Panc1 (cell line): Measurements from ENCODE around the gene NSG2. TPM values are rescaled to one million over a fixed set of nuclear protein-coding genes. Genes with fewer than 3 reads are reported as not detected.

Source experiments
- ATAC-seq: fragments of 200-7000 bp; cut with Tn5 transposase; 2 replicates; pipeline ENCODE4 v1.9.1; 2020; ENCODE audit warnings: mild to moderate bottlenecking, moderate library complexity
- Bru-seq: library from RNA; stranded (reverse); fragments of 400-500 nt; gene quantifications from one replicate; lab custom pipeline; 2021; lab: Mats Ljungman, UMichigan
- BruChase-seq, 2 experiments: library from RNA; stranded (reverse); fragments of 400-500 nt; gene quantifications; one replicate each; lab custom pipeline; 2021; lab: Mats Ljungman, UMichigan
- BruUV-seq: library from RNA; stranded (reverse); fragments of 400-500 nt; replicated peaks from 2 replicates; lab custom pipeline; 2021; lab: Mats Ljungman, UMichigan
- CTCF ChIA-PET: fragments of 300-600 bp; sonication (Branson Sonifier 250); formaldehyde crosslinking; loops from one replicate; lab custom pipeline; 2022; ENCODE audit warnings: antibody characterized with exemption; lab: Charles Lee
- POLR2A ChIA-PET: fragments of 300-600 bp; sonication (Branson Sonifier 250); formaldehyde crosslinking; loops from one replicate; lab custom pipeline; 2022; ENCODE audit warnings: antibody characterized with exemption; lab: Charles Lee
- DNase-seq: peaks from one replicate; pipeline ENCODE4 v3.0.0-alpha.2; 2010; ENCODE audit warnings: low read depth, low spot score
- H3K27ac ChIP-seq: 2 replicates; pipeline ENCODE4 v1.5.1; 2011; ENCODE audit warnings: mild to moderate bottlenecking, low read length, inconsistent platforms
- H3K27me3 ChIP-seq: fragments of 200-500 bp; sonication (Bioruptor generic); 2 replicates; pipeline ENCODE4 v1.6.0; 2014; ENCODE audit warnings: low read length, inconsistent platforms; ENCODE audit not compliant: control insufficient read depth, insufficient read depth
- H3K36me3 ChIP-seq: fragments of 200-500 bp; sonication (Bioruptor generic); 2 replicates; pipeline ENCODE4 v1.5.1; 2014; ENCODE audit warnings: inconsistent platforms, mild to moderate bottlenecking, low read length, moderate library complexity; ENCODE audit not compliant: control insufficient read depth, insufficient read depth
- H3K4me1 ChIP-seq: 2 replicates; pipeline ENCODE4 v1.5.1; 2011; ENCODE audit warnings: inconsistent platforms, mild to moderate bottlenecking, low read length, moderate library complexity; ENCODE audit not compliant: control insufficient read depth, insufficient read depth
- H3K4me3 ChIP-seq, 2 experiments: 2 replicates each; pipeline ENCODE4 v1.5.1; 2011 to 2012; ENCODE audit warnings: low read depth in 2 of 2, low read length in 2 of 2, mild to moderate bottlenecking in 2 of 2, inconsistent platforms in 1 of 2, moderate library complexity in 1 of 2
- H3K9me3 ChIP-seq: fragments of 200-500 bp; sonication (Bioruptor generic); 2 replicates; pipeline ENCODE4 v1.5.1; 2014; ENCODE audit warnings: low read depth, mild to moderate bottlenecking, inconsistent platforms, low read length, moderate library complexity; ENCODE audit not compliant: control insufficient read depth, insufficient read depth
- POLR2AphosphoS5 ChIP-seq: IDR thresholded peaks from 2 replicates; pipeline ENCODE4 v1.6.1; 2012; ENCODE audit warnings: mild to moderate bottlenecking, low read depth, low read length, moderate library complexity
- SIN3A ChIP-seq: IDR thresholded peaks from 2 replicates; pipeline ENCODE4 v1.6.1; 2012; ENCODE audit warnings: low read depth, mild to moderate bottlenecking, low read length, moderate library complexity, borderline replicate concordance; ENCODE audit not compliant: insufficient read depth
- TCF7L2 ChIP-seq: IDR thresholded peaks from 2 replicates; pipeline ENCODE4 v1.6.1; 2011; ENCODE audit warnings: mild to moderate bottlenecking, low read depth, low read length, inconsistent platforms
- in situ Hi-C: cut with HindIII; loops from 2 replicates; pipeline ENCODE4 v1.10.0; 2016; ENCODE audit warnings: low sequenced_read_pairs, low pct_unique_long_range_greater_than_20kb
- intact Hi-C: fragments of 100-400 bp; cut with micrococcal nuclease; formaldehyde crosslinking; loops from one replicate; pipeline ENCODE4 v1.10.0; 2022; ENCODE audit not compliant: unreplicated experiment
- long read RNA-seq: library from polyadenylated mRNA; unstranded; transcript quantifications from one replicate; pipeline ENCODE4 v2.0.0, GENCODE V29; 2021; ENCODE audit not compliant: unreplicated experiment
- polyA plus RNA-seq: library from polyadenylated mRNA; unstranded; fragments of >200 nt; gene quantifications from one replicate; pipeline ENCODE4 v1.2.1, GENCODE V29; 2012; ENCODE audit warnings: missing spikeins; ENCODE audit not compliant: insufficient read length
- total RNA-seq: library from RNA; stranded (reverse); gene quantifications from one replicate; pipeline ENCODE4 v1.2.1, GENCODE V29; 2021; ENCODE audit not compliant: unreplicated experiment
- TF ChIP-seq, protein P1 (sequence below): fragments of 450-650 bp; IDR thresholded peaks from 2 replicates; pipeline ENCODE4 v1.5.1; 2017; ENCODE audit warnings: mild to moderate bottlenecking
- TF ChIP-seq, protein P2 (sequence below), 2 experiments: IDR thresholded peaks; 2 replicates each; pipeline ENCODE4 v1.6.1; 2011 to 2012; ENCODE audit warnings: low read depth in 2 of 2, control low read depth in 1 of 2, low read length in 1 of 2, mild to moderate bottlenecking in 1 of 2, moderate library complexity in 1 of 2; ENCODE audit not compliant: insufficient read depth in 1 of 2

NSG2 gene
- total RNA-seq (not detected), Bru-seq, nascent RNA (percentile 7 among the genes with signal in this experiment), BruChase-seq, experiment 1, labeled RNA remaining after a 2-hour chase (percentile 9 among the genes with signal in this experiment), BruChase-seq, experiment 2, labeled RNA remaining after a 6-hour chase (percentile 12 among the genes with signal in this experiment)
- polyA plus RNA-seq, result not detected
- long read RNA-seq, result 0 reads

DNA sequence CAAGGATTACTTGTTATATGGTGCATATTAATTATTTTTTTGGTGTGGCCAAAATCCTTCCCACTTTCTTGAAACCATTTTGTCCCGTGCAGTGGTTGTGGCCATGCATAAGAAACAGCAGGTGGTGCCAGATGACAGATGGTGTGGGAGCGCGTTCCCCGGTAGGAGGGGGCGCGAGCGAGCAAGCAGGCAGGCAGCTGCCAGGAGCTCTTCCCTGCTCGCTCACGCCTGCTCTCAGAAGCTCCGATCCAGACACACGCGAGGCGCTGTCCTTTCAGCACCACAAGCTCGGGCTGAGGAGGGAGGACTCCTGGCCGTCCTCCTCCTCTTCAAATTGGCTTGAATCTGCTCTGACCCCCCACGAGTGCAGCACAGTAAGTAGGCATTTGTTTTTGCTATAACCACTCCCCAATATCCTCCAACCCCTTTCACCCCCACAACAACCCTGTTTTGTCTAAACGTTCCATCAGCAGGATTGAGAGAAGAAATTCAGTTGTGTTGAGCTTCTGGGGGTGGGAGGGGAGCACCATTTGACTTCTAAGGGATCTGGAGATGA lies at the start of gene NSG2:
Gene NSG2 (plus strand): TSS at position 237 of the 556 bp plus-strand sequence. CDS start 1,050 bp downstream, outside the sequence.
- intact Hi-C loops (loop anchor here (2.0 kb wide), 1 partner anchor 267 kb away; no protein-coding TSS in a partner anchor), in situ Hi-C loops (no loop called here)
- H3K27ac ChIP-seq, result no peak within 1 kb of the TSS
- peak; percentile 38 for DNase-seq
- no peaks in the 10 kb centered on the region for H3K4me1 ChIP-seq
- H3K36me3 ChIP-seq, result no peaks in the 10 kb centered on the region
- ATAC-seq, result peak; percentile 100
- CTCF ChIA-PET, result interaction anchor here (0.7 to 1.1 kb wide), 5 partner anchors 9 to 271 kb away, joined by 3 to 21 read pairs (median 4); no protein-coding TSS in a partner anchor
- no TSS peak for BruUV-seq
- H3K4me3 ChIP-seq, result no peak within 1 kb of the TSS; a peak in 1 of 4 replicates
- H3K9me3 ChIP-seq, result no peaks in the 10 kb centered on the region
- POLR2A ChIA-PET, result no interaction called here
- peak; percentile 47; the same call in 1 of the 2 replicates for TF ChIP-seq TCF7L2
- TF ChIP-seq, protein P1, sequence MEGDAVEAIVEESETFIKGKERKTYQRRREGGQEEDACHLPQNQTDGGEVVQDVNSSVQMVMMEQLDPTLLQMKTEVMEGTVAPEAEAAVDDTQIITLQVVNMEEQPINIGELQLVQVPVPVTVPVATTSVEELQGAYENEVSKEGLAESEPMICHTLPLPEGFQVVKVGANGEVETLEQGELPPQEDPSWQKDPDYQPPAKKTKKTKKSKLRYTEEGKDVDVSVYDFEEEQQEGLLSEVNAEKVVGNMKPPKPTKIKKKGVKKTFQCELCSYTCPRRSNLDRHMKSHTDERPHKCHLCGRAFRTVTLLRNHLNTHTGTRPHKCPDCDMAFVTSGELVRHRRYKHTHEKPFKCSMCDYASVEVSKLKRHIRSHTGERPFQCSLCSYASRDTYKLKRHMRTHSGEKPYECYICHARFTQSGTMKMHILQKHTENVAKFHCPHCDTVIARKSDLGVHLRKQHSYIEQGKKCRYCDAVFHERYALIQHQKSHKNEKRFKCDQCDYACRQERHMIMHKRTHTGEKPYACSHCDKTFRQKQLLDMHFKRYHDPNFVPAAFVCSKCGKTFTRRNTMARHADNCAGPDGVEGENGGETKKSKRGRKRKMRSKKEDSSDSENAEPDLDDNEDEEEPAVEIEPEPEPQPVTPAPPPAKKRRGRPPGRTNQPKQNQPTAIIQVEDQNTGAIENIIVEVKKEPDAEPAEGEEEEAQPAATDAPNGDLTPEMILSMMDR, result peak; percentile 78
- no peak for TF ChIP-seq POLR2AphosphoS5
- TF ChIP-seq SIN3A, result no peak
- TF ChIP-seq, protein P2, sequence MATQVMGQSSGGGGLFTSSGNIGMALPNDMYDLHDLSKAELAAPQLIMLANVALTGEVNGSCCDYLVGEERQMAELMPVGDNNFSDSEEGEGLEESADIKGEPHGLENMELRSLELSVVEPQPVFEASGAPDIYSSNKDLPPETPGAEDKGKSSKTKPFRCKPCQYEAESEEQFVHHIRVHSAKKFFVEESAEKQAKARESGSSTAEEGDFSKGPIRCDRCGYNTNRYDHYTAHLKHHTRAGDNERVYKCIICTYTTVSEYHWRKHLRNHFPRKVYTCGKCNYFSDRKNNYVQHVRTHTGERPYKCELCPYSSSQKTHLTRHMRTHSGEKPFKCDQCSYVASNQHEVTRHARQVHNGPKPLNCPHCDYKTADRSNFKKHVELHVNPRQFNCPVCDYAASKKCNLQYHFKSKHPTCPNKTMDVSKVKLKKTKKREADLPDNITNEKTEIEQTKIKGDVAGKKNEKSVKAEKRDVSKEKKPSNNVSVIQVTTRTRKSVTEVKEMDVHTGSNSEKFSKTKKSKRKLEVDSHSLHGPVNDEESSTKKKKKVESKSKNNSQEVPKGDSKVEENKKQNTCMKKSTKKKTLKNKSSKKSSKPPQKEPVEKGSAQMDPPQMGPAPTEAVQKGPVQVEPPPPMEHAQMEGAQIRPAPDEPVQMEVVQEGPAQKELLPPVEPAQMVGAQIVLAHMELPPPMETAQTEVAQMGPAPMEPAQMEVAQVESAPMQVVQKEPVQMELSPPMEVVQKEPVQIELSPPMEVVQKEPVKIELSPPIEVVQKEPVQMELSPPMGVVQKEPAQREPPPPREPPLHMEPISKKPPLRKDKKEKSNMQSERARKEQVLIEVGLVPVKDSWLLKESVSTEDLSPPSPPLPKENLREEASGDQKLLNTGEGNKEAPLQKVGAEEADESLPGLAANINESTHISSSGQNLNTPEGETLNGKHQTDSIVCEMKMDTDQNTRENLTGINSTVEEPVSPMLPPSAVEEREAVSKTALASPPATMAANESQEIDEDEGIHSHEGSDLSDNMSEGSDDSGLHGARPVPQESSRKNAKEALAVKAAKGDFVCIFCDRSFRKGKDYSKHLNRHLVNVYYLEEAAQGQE (IDR thresholded peaks at IDR 0.05; ENCODE audit: insufficient read depth in 1 of 2, low read depth in 2 of 2, low read length in 1 of 2), result peak; percentile 94 to 99
- peaks cover 5% of the 10 kb centered on the region; the same call in 1 of the 2 replicates for H3K27me3 ChIP-seq

DNA sequence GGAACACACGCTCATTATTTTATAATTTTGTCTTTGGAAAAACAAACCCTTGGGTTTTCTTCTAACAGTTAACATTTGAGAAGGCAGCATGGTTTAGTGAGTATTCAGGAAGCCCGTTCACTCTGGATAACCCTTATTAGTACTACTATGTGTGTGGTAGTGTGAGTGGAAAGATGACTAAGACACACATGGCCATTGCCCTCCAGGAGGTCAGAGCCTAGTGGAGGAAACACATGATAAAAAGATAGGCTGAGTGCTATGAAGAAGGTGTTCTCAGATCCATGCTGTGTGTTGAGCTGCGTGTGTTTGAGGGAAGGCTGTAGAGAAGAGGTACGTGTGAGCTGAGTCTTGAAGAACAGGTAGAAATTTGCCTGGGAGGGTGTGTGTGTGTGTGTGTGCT lies 48.2 kb upstream of the NSG2 start:
- intact Hi-C loops, result no loop called here
- peaks cover 33% of the 10 kb centered on the region; the same call in 1 of the 2 replicates for H3K27me3 ChIP-seq
- no peak for TF ChIP-seq SIN3A
- CTCF ChIA-PET, result no interaction called here
- no peaks in the 10 kb centered on the region for H3K36me3 ChIP-seq
- no peak overlapping the region for H3K27ac ChIP-seq
- H3K9me3 ChIP-seq, result no peaks in the 10 kb centered on the region
- ATAC-seq (no peak), DNase-seq (no peak)
- no peak overlapping the region for H3K4me3 ChIP-seq
- H3K4me1 ChIP-seq, result no peaks in the 10 kb centered on the region
- in situ Hi-C loops, result no loop called here
- BruUV-seq, result no TSS peak
- POLR2A ChIA-PET, result interaction anchor here (0.6 kb wide), 1 partner anchor 280 kb away, joined by 3 read pairs; no protein-coding TSS in a partner anchor
